Esophagus (tissue), 2 donors: ENCODE data around the gene CTTNBP2NL. TPM values are rescaled to one million over a fixed set of nuclear protein-coding genes. Genes with fewer than 3 reads are reported as not detected.
"Not testable (repeated sequence)": the region's sequence is repeated elsewhere in the genome, so short reads cannot be mapped to it uniquely, and the experiment has no call there.

Source experiments
- H3K27ac ChIP-seq, 2 donors: one replicate each; pipeline ENCODE4 v1.5.1; 2013; ENCODE audit warnings: low read depth in 2 of 2, mild to moderate bottlenecking in 2 of 2, inconsistent platforms in 1 of 2, low read length in 1 of 2, moderate library complexity in 1 of 2
- H3K27me3 ChIP-seq, 2 donors: one replicate each; pipeline ENCODE4 v1.6.1; 2013; ENCODE audit warnings: low read length in 2 of 2, control low read depth in 1 of 2, mild to moderate bottlenecking in 1 of 2; ENCODE audit not compliant: insufficient read depth in 2 of 2, control insufficient read depth in 1 of 2
- H3K36me3 ChIP-seq, 2 donors: one replicate each; pipeline ENCODE4 v1.6.1; 2013; ENCODE audit warnings: low read length in 1 of 2; ENCODE audit not compliant: control insufficient read depth in 2 of 2, insufficient read depth in 2 of 2
- H3K4me1 ChIP-seq, 2 donors: one replicate each; pipeline ENCODE4 v1.6.1; 2013; ENCODE audit warnings: low read length in 1 of 2; ENCODE audit not compliant: control insufficient read depth in 2 of 2, insufficient read depth in 2 of 2
- H3K4me3 ChIP-seq, 2 donors: one replicate each; pipeline ENCODE4 v1.5.1; 2013; ENCODE audit warnings: low read length in 2 of 2, mild to moderate bottlenecking in 2 of 2, low read depth in 1 of 2, moderate library complexity in 1 of 2
- H3K9me3 ChIP-seq, 2 donors: one replicate each; pipeline ENCODE4 v1.6.1; 2013; ENCODE audit warnings: mild to moderate bottlenecking in 2 of 2, low read depth in 1 of 2, low read length in 1 of 2, moderate library complexity in 1 of 2; ENCODE audit not compliant: control insufficient read depth in 2 of 2, insufficient read depth in 1 of 2
- WGBS, 2 donors: extraction: QIAGEN DNeasy Blood & Tissue Kit; methylation state at CpG; one replicate each; pipeline ENCODE4 v1.1.7; 2013; 5-methylcytosine and 5-hydroxymethylcytosine counted together
- polyA plus RNA-seq, 2 donors: library from polyadenylated mRNA; stranded (reverse); fragments of 200-250 nt; gene quantifications; one replicate each; pipeline ENCODE4 v1.2.3, GENCODE V29; 2013
- donor health status: healthy with polysubstance abuse.
- donor health status: Bipolar disorder and iron deficiency.

CTTNBP2NL gene
- polyA plus RNA-seq, 2 donors = 9.4 to 14.0 TPM

DNA sequence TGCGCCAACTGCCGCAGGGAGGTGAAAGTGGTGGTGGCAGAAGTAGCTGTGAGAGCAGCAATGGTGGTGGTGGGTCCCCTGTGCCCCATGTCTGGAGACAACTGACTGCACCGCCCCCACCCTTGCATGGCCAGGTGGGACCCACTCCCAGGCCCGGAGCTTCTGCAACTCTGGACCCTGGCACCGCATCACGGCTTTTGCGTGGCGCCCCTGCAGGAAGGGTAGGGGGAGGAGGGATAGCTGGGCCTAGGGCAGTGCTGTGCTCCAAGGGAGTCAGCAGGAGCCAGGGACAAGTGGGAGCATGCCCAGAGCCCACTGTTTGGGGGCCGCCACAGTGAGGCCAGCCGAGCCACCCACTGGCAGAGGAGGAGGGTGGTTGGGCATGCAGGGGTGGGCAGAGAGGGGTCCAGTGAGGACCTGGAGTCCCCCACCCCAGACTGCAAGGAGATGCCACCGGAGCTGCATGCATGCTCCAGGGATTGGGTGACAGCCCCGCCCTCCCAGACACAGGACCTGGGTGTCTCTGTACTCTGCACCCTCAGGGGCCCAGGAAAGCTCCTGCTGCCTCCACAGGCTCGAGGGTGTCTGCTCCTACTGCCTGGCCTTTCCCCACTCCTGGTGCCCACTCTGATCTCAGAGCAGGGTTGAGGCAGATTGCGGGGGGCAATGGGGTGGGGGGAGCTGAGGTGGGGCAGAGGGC, 9.8 kb upstream of the CTTNBP2NL start:
- no peak overlapping the region for H3K27ac ChIP-seq
- WGBS, 2 donors = 86 to 91% methylated on average over 13 to 14 of the region's 14 CpGs
- no peak overlapping the region for H3K4me3 ChIP-seq
- no peaks in the 10 kb centered on the region for H3K36me3 ChIP-seq
- H3K4me1 ChIP-seq = no peaks in the 10 kb centered on the region
- no peaks in the 10 kb centered on the region for H3K9me3 ChIP-seq
- no peaks in the 10 kb centered on the region for H3K27me3 ChIP-seq

DNA sequence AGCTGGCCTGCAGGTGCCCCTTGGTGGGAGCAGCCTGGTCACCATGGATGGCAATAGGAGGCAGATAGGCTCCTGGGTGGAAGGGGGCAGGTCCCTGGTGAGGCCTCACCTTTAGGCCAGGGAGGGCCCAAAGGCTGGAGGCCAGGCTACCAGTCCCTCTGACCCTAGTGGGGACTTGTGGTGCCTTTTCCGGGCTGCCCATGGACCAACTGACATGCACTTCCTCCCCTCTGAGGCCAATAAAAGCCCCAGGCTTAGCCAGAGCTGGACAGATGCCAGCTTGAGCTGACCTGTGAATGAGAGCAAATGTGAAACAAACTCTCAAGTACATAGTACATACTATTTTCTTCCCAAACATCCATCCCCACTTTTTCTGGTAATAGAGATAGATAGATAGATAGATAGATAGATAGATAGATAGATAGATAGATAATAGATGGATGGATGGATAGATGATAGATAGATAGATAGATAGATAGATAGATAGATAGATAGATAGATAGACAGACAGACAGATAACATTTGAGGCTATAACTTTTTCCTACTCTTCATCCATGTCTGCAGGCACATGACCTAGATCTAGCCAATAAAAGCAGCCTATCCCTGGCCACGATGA, 9.2 kb upstream of the CTTNBP2NL start:
- Histone ChIP-seq H3K9me3 (no peaks in the 10 kb centered on the region), H3K27me3 (no peaks in the 10 kb centered on the region), H3K36me3 (no peaks in the 10 kb centered on the region), H3K27ac (no peak overlapping the region), H3K4me3 (no peak overlapping the region), H3K4me1 (no peaks in the 10 kb centered on the region)
- 46 to 61% methylated on average over 2 of the region's 2 CpGs for WGBS, 2 donors

DNA sequence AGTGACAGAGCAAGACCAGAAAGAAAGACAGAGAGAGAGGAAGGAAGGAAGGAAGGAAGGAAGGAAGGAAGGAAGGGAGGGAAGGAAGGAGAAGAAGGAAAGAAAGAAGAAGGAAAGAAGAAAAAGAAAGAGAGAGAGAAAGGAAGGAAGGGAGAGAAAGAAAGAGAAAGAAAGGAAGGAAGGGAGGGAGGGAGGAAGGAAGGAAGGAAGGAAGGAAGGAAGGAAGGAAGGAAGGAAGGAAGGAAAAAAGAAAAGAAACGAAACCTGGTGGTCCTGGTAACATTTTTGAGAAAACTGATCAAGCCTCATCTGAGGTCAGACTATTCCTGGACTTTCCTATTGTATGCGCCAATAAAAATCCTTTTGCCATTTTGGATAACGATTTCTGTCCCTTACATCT, 8.2 kb upstream of the CTTNBP2NL start:
- Histone ChIP-seq H3K36me3 (no peaks in the 10 kb centered on the region), H3K27ac (no peak overlapping the region), H3K4me3 (no peak overlapping the region), H3K27me3 (no peaks in the 10 kb centered on the region), H3K9me3 (no peaks in the 10 kb centered on the region), H3K4me1 (no peaks in the 10 kb centered on the region)
- 81 to 87% methylated on average over 3 of the region's 3 CpGs for WGBS, 2 donors

DNA sequence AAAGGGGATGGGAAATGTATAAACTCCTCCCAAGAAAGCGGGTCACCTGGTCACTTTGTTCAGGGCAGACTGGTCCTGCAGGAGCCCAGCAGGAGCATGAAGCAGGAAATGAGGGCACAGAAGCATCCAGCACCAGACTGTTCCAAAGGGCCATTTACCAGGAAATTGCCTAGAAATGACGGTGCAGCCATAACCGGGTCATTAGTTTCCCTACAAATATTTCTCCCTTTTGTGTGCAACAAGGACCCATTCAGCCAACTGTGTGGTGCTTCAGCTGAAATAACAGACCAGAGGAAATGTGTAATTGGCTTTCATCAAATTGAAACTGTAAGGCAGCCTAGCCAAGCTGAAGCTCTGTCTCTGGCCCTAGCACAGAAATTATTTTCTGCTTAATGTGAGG, 7.6 kb upstream of the CTTNBP2NL start:
- Histone ChIP-seq H3K36me3 (no peaks in the 10 kb centered on the region), H3K27ac (no peak overlapping the region), H3K4me1 (no peaks in the 10 kb centered on the region), H3K27me3 (no peaks in the 10 kb centered on the region), H3K4me3 (no peak overlapping the region), H3K9me3 (no peaks in the 10 kb centered on the region)
- 33 to 47% methylated on average over 3 of the region's 3 CpGs for WGBS, 2 donors

DNA sequence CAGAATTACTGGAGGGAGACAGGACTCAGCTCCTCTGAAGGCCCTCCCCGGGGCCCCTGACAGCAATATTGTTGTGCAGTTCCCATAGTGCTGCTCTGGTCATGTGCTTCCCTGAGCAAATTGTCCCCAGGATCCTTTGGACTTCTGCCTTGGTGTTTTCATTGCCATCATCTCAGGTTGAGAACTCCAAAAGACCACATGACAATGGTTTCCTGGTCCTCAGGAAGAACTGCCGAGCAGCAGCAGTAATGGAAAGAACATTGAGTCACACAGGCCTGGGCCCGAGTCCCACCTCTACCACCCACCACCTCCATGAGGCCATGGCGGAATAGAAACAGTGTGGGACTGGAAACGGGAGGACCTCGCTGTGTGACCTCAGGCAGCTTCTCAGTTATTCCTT, 6.3 kb upstream of the CTTNBP2NL start:
- H3K4me3 ChIP-seq = no peak overlapping the region
- 76 to 83% methylated on average over 6 of the region's 6 CpGs for WGBS, 2 donors
- H3K9me3 ChIP-seq = no peaks in the 10 kb centered on the region
- H3K27me3 ChIP-seq = no peaks in the 10 kb centered on the region
- no peak overlapping the region for H3K27ac ChIP-seq
- no peaks in the 10 kb centered on the region for H3K36me3 ChIP-seq
- H3K4me1 ChIP-seq = no peaks in the 10 kb centered on the region

DNA sequence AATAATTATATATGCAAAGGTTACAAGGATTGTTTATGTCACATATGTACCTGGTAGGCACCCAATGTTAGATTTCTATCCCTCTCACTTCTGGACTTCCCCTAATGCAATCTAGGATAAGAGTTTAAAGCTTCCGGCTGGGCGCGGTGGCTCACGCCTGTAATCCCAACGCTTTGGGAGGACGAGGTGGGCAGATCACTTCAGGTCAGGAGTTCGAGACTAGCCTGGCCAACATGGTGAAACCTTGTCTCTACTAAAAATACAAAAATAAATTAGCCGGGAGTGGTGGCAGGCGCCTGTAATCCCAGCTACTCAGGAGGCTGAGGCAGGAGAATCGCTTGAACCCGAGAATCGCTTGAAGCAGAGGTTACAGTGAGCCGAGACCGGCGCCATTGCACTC, 5.7 kb upstream of the CTTNBP2NL start:
- WGBS, 2 donors = 41 to 52% methylated on average over 15 of the region's 15 CpGs
- not testable (repeated sequence) for H3K27me3 ChIP-seq, H3K36me3 ChIP-seq, H3K4me1 ChIP-seq, H3K9me3 ChIP-seq
- H3K27ac ChIP-seq = peak overlapping the region in 1 of 2 donors; percentile 97
- peak overlapping the region in 1 of 2 donors; percentile 65 for H3K4me3 ChIP-seq

DNA sequence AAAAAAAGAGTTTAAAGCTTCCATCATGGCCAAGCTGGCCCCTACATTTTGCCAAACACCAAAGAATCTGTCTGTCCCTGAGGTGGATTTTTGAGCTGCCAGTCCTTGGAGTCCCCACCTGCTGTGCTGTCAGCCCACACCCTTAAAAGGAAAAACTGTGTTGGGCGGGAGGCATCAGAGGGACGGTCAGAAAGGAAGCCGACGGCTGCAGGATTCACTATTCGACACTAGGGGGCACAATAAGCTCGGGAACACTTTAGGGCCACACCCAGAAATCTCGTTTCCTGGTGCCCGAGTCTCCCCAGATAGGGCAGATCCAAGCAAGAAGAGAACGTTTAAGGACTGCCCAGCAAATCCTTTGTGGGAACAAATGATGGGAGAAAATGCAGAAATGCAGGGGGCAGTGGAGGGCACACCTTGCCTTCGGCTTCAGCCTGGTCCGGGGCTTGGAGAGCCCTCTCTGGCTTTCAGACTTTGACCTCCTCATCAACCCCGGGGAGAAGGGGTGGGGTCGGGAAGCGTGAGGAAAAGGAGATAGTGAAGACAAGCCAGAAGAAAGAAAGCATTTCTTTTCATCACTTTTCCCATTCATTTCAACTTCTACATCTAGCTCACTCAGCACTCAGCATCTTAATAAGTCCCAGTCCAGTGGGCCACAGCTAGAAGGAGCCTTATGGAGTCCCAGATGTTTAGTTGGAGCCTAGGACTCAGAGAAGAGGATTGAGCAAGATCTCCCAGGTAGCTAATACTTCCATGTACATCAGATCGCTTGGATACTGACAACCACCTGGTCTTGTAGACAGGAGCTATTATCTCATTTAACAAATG, 5.0 kb upstream of the CTTNBP2NL start:
- Histone ChIP-seq H3K27ac (peak overlapping the region; percentile 91 to 97), H3K27me3 (no peaks in the 10 kb centered on the region), H3K4me1 (peaks cover 0 to 5% of the 10 kb centered on the region in 2 donors), H3K9me3 (no peaks in the 10 kb centered on the region), H3K36me3 (no peaks in the 10 kb centered on the region), H3K4me3 (peak overlapping the region; percentile 38 to 65)
- 2 to 3% methylated on average over 15 of the region's 15 CpGs for WGBS, 2 donors

DNA sequence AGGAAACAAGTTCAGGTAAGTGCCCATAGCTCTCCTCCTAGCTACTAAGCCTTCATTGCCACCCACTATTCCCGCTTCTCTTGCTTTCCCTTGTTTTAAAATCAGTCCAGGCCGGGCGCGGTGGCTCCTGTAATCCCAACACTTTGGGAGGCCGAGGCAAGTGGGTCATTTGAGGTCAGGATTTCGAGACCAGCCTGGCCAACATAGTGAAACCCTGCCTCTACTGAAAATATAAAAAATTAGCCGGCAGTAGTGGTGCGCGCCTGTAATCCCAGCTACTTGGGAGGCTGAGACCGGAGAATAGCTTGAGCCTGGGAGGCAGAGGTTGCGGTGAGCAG, 4.4 kb upstream of the CTTNBP2NL start:
- Histone ChIP-seq H3K9me3 (no peaks in the 10 kb centered on the region), H3K36me3 (no peaks in the 10 kb centered on the region), H3K4me1 (peaks cover 0 to 5% of the 10 kb centered on the region in 2 donors), H3K4me3 (peak overlapping the region in 1 of 2 donors; percentile 65), H3K27me3 (no peaks in the 10 kb centered on the region), H3K27ac (peak overlapping the region; percentile 91 to 97)
- 89 to 91% methylated on average over 11 of the region's 11 CpGs for WGBS, 2 donors

DNA sequence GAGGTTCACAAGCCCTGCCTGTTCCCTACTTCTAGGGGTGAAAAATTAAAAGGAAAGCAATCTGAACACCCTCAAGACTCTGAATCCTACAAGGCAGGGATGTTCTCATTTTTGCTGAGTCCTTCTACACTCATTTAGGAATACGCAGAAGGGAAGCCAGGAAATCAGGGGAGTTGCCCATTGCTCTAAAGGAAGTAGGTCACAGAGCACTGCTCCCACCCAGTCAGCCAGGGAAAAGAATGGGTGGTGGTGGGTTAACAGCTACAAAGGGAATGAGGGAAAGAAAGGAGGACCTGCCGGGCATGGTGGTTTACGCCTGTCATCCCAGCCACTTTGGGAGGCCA, 2.4 kb upstream of the CTTNBP2NL start:
- H3K27me3 ChIP-seq = no peaks in the 10 kb centered on the region
- H3K9me3 ChIP-seq = no peaks in the 10 kb centered on the region
- H3K4me3 ChIP-seq = no peak overlapping the region
- H3K4me1 ChIP-seq = peaks cover 0 to 5% of the 10 kb centered on the region in 2 donors
- 45 to 53% methylated on average over 3 of the region's 3 CpGs for WGBS, 2 donors
- peak overlapping the region; percentile 78 to 99 for H3K27ac ChIP-seq
- H3K36me3 ChIP-seq = no peaks in the 10 kb centered on the region
